Measurements from ENCODE around the gene CPSF4L. TPM values are rescaled to one million over a fixed set of nuclear protein-coding genes. Genes with fewer than 3 reads are reported as not detected.
"Not testable (repeated sequence)": the region's sequence is repeated elsewhere in the genome, so short reads cannot be mapped to it uniquely, and the experiment has no call there.

Gene CPSF4L
- total and polyA plus RNA-seq, 5 donors from 2014 or later: not detected

- Histone ChIP-seq H3K27me3 (ENCODE audit: control insufficient read depth, insufficient read depth, low read length) (no peaks in the 10 kb centered on the region), H3K36me3 (ENCODE audit: control insufficient read depth, insufficient read depth, low read length) (no peaks in the 10 kb centered on the region), H3K4me1 (ENCODE audit: control insufficient read depth, insufficient read depth, low read length, poor library complexity, severe bottlenecking) (no peaks in the 10 kb centered on the region), H3K9me3 (ENCODE audit: control insufficient read depth in 2 of 2, low read length in 2 of 2) (no peaks in the 10 kb centered on the region), H3K27ac (ENCODE audit: insufficient read depth, low read length, poor library complexity, severe bottlenecking) (no peak overlapping the region), H3K4me3 (ENCODE audit: low read depth, low read length) (no peak overlapping the region)
- Mint-ChIP-seq H3K9me3 (no peaks in the 10 kb centered on the region), H3K4me3 (no peak overlapping the region), H3K4me1 (peaks cover 0 to 3% (median 0%) of the 10 kb centered on the region in 4 donors), H3K27me3 (no peaks in the 10 kb centered on the region), H3K27ac (no peak overlapping the region), H3K36me3 (no peaks in the 10 kb centered on the region)
- no peak for DNase-seq
- no peak for ATAC-seq (ENCODE audit: low read depth in 2 of 2)
Measured at GRCh38 chr17:73269791-73270190, 8.1 kb upstream of the CPSF4L start.

DNA sequence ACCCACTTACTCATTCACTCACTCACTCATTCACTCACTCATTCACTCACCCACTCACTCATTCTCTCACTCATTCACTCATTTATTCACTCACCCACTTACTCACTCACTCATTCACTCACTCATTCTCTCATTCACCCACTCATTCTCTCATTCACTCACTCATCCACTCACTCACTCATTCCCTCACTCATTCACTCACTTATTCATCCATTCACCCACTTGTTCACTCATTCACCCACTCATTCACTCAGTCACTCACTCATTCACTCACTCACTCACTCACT, 7.6 kb upstream of the CPSF4L start:
- Histone ChIP-seq H3K27ac (ENCODE audit: insufficient read depth, low read length, poor library complexity, severe bottlenecking) (no peak overlapping the region), H3K27me3 (ENCODE audit: control insufficient read depth, insufficient read depth, low read length) (no peaks in the 10 kb centered on the region), H3K9me3 (ENCODE audit: control insufficient read depth in 2 of 2, low read length in 2 of 2) (no peaks in the 10 kb centered on the region), H3K36me3 (ENCODE audit: control insufficient read depth, insufficient read depth, low read length) (no peaks in the 10 kb centered on the region), H3K4me3 (ENCODE audit: low read depth, low read length) (no peak overlapping the region), H3K4me1 (ENCODE audit: control insufficient read depth, insufficient read depth, low read length, poor library complexity, severe bottlenecking) (no peaks in the 10 kb centered on the region)
- ATAC-seq (ENCODE audit: low read depth in 2 of 2) (no peak), DNase-seq (no peak)
- Mint-ChIP-seq H3K9me3 (no peaks in the 10 kb centered on the region), H3K27ac (no peak overlapping the region), H3K27me3 (no peaks in the 10 kb centered on the region), H3K4me1 (peaks cover 0 to 2% (median 0%) of the 10 kb centered on the region in 4 donors), H3K4me3 (no peak overlapping the region), H3K36me3 (no peaks in the 10 kb centered on the region)

DNA sequence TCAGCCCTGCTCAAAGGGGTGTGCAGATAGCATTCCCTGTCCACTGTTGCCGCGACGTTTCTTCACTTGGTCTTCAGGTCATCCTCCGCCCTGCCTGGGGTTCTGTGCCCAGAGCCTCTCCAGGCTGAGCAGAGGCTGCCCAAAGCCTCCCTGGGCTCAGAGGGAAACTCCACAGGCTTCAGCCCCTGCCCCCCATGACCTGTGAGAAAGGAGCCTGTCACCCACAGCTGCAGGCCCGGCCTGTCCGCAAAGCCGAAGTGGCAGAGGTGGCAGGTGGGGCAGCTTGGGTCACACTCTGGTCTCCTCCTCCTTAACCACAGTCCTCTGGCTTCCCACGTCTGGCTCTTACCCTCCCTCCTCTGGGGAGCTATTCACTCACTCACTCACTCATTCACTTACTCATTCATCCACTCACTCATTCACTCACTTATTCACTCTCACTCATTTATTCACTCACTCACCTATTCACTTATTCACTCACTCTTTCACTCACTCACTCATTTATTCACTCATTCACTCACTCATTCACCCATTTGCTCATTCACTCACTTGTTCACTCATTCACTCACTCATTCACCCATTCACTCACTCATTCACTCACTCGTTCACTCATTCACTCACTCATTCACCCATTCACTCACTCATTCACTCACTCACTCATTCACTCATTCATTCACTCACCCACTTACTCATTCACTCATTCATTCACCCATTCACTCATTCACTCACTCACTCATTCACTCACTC, 7.1 kb upstream of the CPSF4L start:
- Histone ChIP-seq H3K27ac (ENCODE audit: insufficient read depth, low read length, poor library complexity, severe bottlenecking) (no peak overlapping the region), H3K4me1 (ENCODE audit: control insufficient read depth, insufficient read depth, low read length, poor library complexity, severe bottlenecking) (no peaks in the 10 kb centered on the region), H3K27me3 (ENCODE audit: control insufficient read depth, insufficient read depth, low read length) (no peaks in the 10 kb centered on the region), H3K4me3 (ENCODE audit: low read depth, low read length) (no peak overlapping the region), H3K36me3 (ENCODE audit: control insufficient read depth, insufficient read depth, low read length) (no peaks in the 10 kb centered on the region), H3K9me3 (ENCODE audit: control insufficient read depth in 2 of 2, low read length in 2 of 2) (no peaks in the 10 kb centered on the region)
- H3K36me3 Mint-ChIP-seq: no peaks in the 10 kb centered on the region
- no peaks in the 10 kb centered on the region for H3K9me3 Mint-ChIP-seq
- H3K27me3 Mint-ChIP-seq: no peaks in the 10 kb centered on the region
- no peak for ATAC-seq (ENCODE audit: low read depth in 2 of 2)
- DNase-seq: no peak
- no peak overlapping the region for H3K4me3 Mint-ChIP-seq
- H3K4me1 Mint-ChIP-seq: no peaks in the 10 kb centered on the region
- no peak overlapping the region for H3K27ac Mint-ChIP-seq

DNA sequence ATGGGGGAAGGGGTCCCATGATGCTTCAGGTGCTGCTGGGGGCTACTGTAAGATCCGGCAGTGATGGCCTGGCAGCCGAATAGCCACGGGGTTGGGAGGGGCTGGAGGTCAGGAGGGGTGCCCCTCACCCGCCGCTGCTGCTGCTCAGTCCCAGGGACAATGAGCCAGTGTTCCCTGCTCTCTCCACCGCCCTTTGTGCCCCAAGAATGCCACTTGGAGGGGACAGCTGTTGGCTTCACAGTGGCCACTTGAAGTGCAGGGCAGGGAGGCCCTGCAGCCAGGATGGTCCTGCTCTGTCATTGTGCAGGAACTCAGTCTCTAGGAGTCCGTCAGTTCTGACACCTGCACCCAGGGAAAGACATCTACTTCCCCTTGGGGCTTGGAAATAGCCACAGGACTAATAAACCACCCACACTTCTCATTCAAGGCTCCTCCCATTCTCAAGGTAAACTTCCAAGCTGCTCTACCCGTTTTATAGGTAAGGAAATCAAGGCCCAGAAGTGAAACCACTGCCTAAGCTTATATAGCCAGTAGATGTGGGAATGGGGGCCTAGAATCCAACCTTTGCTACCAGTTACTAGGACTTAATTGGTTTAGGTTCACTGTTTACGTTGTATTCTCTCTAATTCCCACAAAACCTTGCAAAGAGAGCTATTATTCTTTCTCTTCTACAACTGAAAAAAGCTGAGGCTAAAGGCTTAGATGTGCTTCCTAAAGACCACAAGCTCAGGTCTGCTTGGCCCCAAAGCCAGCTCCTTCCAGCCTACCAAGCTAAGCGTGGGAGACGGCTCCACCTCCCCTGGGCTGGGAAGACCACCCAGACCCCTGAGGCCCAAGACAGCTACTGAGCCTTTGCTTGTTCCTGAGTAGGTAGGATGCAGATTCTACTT, 6.2 kb upstream of the CPSF4L start:
- Histone ChIP-seq H3K27ac (ENCODE audit: insufficient read depth, low read length, poor library complexity, severe bottlenecking) (no peak overlapping the region), H3K27me3 (ENCODE audit: control insufficient read depth, insufficient read depth, low read length) (no peaks in the 10 kb centered on the region), H3K4me1 (ENCODE audit: control insufficient read depth, insufficient read depth, low read length, poor library complexity, severe bottlenecking) (no peaks in the 10 kb centered on the region), H3K4me3 (ENCODE audit: low read depth, low read length) (no peak overlapping the region), H3K36me3 (ENCODE audit: control insufficient read depth, insufficient read depth, low read length) (no peaks in the 10 kb centered on the region), H3K9me3 (ENCODE audit: control insufficient read depth in 2 of 2, low read length in 2 of 2) (no peaks in the 10 kb centered on the region)
- ATAC-seq (ENCODE audit: low read depth in 2 of 2) (no peak), DNase-seq (no peak)
- Mint-ChIP-seq H3K36me3 (no peaks in the 10 kb centered on the region), H3K27ac (no peak overlapping the region), H3K4me1 (no peaks in the 10 kb centered on the region), H3K9me3 (no peaks in the 10 kb centered on the region), H3K4me3 (no peak overlapping the region), H3K27me3 (no peaks in the 10 kb centered on the region)

DNA sequence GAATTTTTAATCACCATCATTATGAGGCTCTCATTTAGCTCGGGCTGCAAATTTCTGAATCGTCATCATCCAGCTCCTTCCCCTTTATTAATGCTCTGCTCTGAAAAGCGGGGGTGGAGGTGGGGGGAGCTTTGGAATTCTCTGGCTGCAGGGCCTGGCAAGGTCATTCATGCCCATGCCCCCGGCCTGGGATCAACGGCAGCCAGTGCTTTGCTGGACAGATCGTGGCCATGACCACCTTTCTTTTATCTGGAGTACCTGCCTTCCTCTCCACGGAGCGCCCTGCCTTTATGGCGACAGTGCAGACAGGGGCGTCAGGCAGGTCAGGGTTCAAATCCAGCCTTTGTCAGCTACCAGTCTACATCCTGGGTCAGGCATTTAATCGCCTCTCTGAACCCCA, 5.1 kb upstream of the CPSF4L start:
- no peaks in the 10 kb centered on the region for H3K27me3 Mint-ChIP-seq
- DNase-seq: no peak
- H3K4me3 Mint-ChIP-seq: no peak overlapping the region
- no peaks in the 10 kb centered on the region for H3K4me1 Mint-ChIP-seq
- Histone ChIP-seq H3K4me1 (ENCODE audit: control insufficient read depth, insufficient read depth, low read length, poor library complexity, severe bottlenecking) (no peaks in the 10 kb centered on the region), H3K27ac (ENCODE audit: insufficient read depth, low read length, poor library complexity, severe bottlenecking) (no peak overlapping the region), H3K9me3 (ENCODE audit: control insufficient read depth in 2 of 2, low read length in 2 of 2) (no peaks in the 10 kb centered on the region), H3K27me3 (ENCODE audit: control insufficient read depth, insufficient read depth, low read length) (no peaks in the 10 kb centered on the region), H3K36me3 (ENCODE audit: control insufficient read depth, insufficient read depth, low read length) (no peaks in the 10 kb centered on the region), H3K4me3 (ENCODE audit: low read depth, low read length) (no peak overlapping the region)
- no peaks in the 10 kb centered on the region for H3K9me3 Mint-ChIP-seq
- H3K36me3 Mint-ChIP-seq: no peaks in the 10 kb centered on the region
- no peak for ATAC-seq (ENCODE audit: low read depth in 2 of 2)
- no peak overlapping the region for H3K27ac Mint-ChIP-seq

- DNase-seq: no peak
- Mint-ChIP-seq H3K27ac (no peak overlapping the region), H3K4me3 (no peak overlapping the region), H3K27me3 (no peaks in the 10 kb centered on the region), H3K9me3 (no peaks in the 10 kb centered on the region), H3K4me1 (no peaks in the 10 kb centered on the region), H3K36me3 (no peaks in the 10 kb centered on the region)
- no peaks in the 10 kb centered on the region for H3K36me3 ChIP-seq (ENCODE audit: control insufficient read depth, insufficient read depth, low read length)
- ATAC-seq (ENCODE audit: low read depth in 2 of 2): no peak
- no peaks in the 10 kb centered on the region for H3K9me3 ChIP-seq (ENCODE audit: control insufficient read depth in 2 of 2, low read length in 2 of 2)
- H3K4me1 ChIP-seq (ENCODE audit: control insufficient read depth, insufficient read depth, low read length, poor library complexity, severe bottlenecking): no peaks in the 10 kb centered on the region
- H3K27ac ChIP-seq (ENCODE audit: insufficient read depth, low read length, poor library complexity, severe bottlenecking): no peak overlapping the region
- H3K4me3 ChIP-seq (ENCODE audit: low read depth, low read length): no peak overlapping the region
- no peaks in the 10 kb centered on the region for H3K27me3 ChIP-seq (ENCODE audit: control insufficient read depth, insufficient read depth, low read length)
Measured at GRCh38 chr17:73265646-73266640, 4.3 kb upstream of the CPSF4L start.

DNA sequence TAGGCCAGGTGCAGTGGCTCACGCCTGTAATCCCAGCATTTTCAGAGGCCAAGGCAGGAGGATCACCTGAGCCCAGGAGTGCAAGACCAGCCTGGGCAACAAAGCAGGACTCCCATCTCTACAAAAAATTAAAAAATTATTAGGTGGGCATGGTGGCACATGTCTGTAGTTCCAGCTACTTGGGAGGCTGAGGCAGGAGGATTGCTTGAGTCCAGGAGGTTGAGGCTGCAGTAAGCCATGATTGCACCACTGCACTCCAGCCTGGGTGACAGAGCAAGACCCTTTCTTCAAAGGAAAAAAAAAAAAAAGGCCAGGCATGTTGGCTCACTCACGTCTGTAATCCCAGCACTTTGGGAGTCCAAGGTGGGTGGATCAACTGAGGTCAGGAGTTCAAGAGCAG, 2.8 kb upstream of the CPSF4L start:
- not testable (repeated sequence) for H3K4me1 ChIP-seq (ENCODE audit: control insufficient read depth, insufficient read depth, low read length, poor library complexity, severe bottlenecking); H3K27ac Mint-ChIP-seq; H3K27ac ChIP-seq (ENCODE audit: insufficient read depth, low read length, poor library complexity, severe bottlenecking); H3K27me3 ChIP-seq (ENCODE audit: control insufficient read depth, insufficient read depth, low read length); H3K9me3 Mint-ChIP-seq; H3K27me3 Mint-ChIP-seq; ATAC-seq (ENCODE audit: low read depth in 2 of 2); H3K4me3 Mint-ChIP-seq; H3K4me3 ChIP-seq (ENCODE audit: low read depth, low read length); H3K9me3 ChIP-seq (ENCODE audit: control insufficient read depth in 2 of 2, low read length in 2 of 2); DNase-seq; H3K4me1 Mint-ChIP-seq; H3K36me3 Mint-ChIP-seq; H3K36me3 ChIP-seq (ENCODE audit: control insufficient read depth, insufficient read depth, low read length)
